Kidney epithelial cell (primary cell): ENCODE measurements around the gene ARHGAP6. TPM values are rescaled to one million over a fixed set of nuclear protein-coding genes. Genes with fewer than 3 reads are reported as not detected.

Experiments
- DNase-seq: peaks from one replicate; pipeline ENCODE4 v3.0.0-alpha.2; 2010; ENCODE audit warnings: low read depth
- H3K27me3 ChIP-seq: 2 replicates; pipeline ENCODE4 v1.6.0; 2011; ENCODE audit warnings: low read length; ENCODE audit not compliant: control insufficient read depth, insufficient read depth
- H3K36me3 ChIP-seq: 2 replicates; pipeline ENCODE4 v1.5.1; 2011; ENCODE audit warnings: low read length; ENCODE audit not compliant: control insufficient read depth, insufficient read depth
- H3K4me3 ChIP-seq: 2 replicates; pipeline ENCODE4 v1.5.1; 2011; ENCODE audit warnings: low read depth, mild to moderate bottlenecking, control low read depth, low read length
- total RNA-seq: library from RNA; depleted of rRNA; stranded (reverse); fragments of >200 nt; gene quantifications from 2 replicates; pipeline ENCODE4 v1.2.3, GENCODE V29; 2015
- TF ChIP-seq, protein P1 (sequence below): IDR thresholded peaks from 2 replicates; pipeline ENCODE4 v1.5.1; 2011; ENCODE audit warnings: mild to moderate bottlenecking, moderate library complexity, low read length, control low read depth, inconsistent platforms; ENCODE audit not compliant: insufficient read depth, poor library complexity, severe bottlenecking

ARHGAP6 gene
- total RNA-seq, 1 donor from 2014 or later: 1.7 TPM

DNA sequence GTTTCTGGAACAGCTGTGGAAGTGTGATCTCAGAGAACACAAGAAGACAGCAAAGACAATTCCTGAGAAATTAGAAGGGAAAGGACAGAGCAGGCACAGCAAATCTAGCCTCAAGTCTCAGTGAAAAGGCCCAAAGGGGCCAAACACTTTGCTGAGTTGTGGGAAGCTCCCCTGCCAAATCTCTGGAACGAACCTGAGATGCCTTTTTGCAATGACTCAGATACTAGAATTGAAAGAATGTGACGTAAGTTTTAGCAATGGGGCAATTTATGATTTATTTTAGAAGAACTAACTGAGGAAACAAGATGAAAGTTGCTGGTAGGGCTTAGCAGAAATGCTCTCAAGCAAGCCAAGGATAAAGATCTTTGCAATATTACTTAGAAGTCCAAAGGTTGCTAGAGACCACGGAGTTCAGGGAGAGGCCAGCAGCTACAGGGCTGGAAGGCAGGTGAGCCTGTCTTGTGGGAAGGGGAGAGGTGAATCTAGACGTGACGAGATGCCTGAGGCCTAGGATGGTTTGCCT lies 279.7 kb downstream of the ARHGAP6 start:
- H3K4me3 ChIP-seq: no peak overlapping the region
- DNase-seq: no peak
- TF ChIP-seq, protein P1, sequence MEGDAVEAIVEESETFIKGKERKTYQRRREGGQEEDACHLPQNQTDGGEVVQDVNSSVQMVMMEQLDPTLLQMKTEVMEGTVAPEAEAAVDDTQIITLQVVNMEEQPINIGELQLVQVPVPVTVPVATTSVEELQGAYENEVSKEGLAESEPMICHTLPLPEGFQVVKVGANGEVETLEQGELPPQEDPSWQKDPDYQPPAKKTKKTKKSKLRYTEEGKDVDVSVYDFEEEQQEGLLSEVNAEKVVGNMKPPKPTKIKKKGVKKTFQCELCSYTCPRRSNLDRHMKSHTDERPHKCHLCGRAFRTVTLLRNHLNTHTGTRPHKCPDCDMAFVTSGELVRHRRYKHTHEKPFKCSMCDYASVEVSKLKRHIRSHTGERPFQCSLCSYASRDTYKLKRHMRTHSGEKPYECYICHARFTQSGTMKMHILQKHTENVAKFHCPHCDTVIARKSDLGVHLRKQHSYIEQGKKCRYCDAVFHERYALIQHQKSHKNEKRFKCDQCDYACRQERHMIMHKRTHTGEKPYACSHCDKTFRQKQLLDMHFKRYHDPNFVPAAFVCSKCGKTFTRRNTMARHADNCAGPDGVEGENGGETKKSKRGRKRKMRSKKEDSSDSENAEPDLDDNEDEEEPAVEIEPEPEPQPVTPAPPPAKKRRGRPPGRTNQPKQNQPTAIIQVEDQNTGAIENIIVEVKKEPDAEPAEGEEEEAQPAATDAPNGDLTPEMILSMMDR: no peak
- no peaks in the 10 kb centered on the region for H3K36me3 ChIP-seq
- no peaks in the 10 kb centered on the region for H3K27me3 ChIP-seq

- H3K4me3 ChIP-seq: no peak overlapping the region
- H3K27me3 ChIP-seq: no peaks in the 10 kb centered on the region
- DNase-seq: no peak
- no peaks in the 10 kb centered on the region for H3K36me3 ChIP-seq
- TF ChIP-seq, protein P1: no peak
These were observed 282.8 kb downstream of the ARHGAP6 start for GRCh38 chrX:11382930-11383329.

- no peak overlapping the region for H3K4me3 ChIP-seq
- TF ChIP-seq, protein P1: peak; percentile 48
- DNase-seq: no peak
- no peaks in the 10 kb centered on the region for H3K27me3 ChIP-seq
- H3K36me3 ChIP-seq: no peaks in the 10 kb centered on the region
These were observed 284.3 kb downstream of the ARHGAP6 start for GRCh38 chrX:11381464-11381863.

GRCh38 chrX:11380187-11380844 lies 285.4 kb downstream of the ARHGAP6 start:
- DNase-seq: no peak
- H3K36me3 ChIP-seq: no peaks in the 10 kb centered on the region
- H3K27me3 ChIP-seq: no peaks in the 10 kb centered on the region
- TF ChIP-seq, protein P1: no peak
- H3K4me3 ChIP-seq: no peak overlapping the region

DNA sequence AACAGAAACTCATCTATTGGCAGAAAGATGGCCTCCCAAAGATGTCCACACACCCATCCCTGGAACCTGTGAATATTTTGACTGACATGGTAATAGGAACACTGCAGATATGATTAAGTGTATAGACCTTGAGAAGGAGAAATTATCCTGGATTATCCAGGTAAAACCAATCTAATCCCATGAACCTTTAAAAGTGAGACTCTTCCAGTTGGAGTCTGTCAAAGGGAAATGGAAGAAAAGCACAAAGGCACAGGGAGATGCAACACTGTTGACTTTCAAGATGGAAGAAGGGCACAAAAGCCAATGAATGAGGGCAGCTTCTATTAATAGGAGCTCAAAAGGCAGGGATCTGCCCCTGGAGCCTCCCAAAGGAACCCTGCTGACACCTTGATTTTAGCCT lies 289.6 kb downstream of the ARHGAP6 start:
- TF ChIP-seq, protein P1: no peak
- Histone ChIP-seq H3K27me3 (no peaks in the 10 kb centered on the region), H3K36me3 (no peaks in the 10 kb centered on the region), H3K4me3 (no peak overlapping the region)
- no peak for DNase-seq
